Loucy (cell line): ENCODE results near the gene OR2AE1.

ENCODE experiments used
- H2AFZ ChIP-seq: fragments of 200-600 bp; sonication (generic); 2 replicates; pipeline ENCODE4 v1.6.0; 2016; ENCODE audit warnings: antibody characterized with exemption, mild to moderate bottlenecking, low read length, moderate library complexity
- H3F3A ChIP-seq: fragments of 200-600 bp; 2 replicates; pipeline ENCODE4 v1.6.0; 2016; ENCODE audit warnings: antibody characterized with exemption, low read depth, mild to moderate bottlenecking
- H3K27me3 ChIP-seq: fragments of 200-600 bp; sonication (generic); 2 replicates; pipeline ENCODE4 v1.6.1; 2014; ENCODE audit warnings: low read length, mild to moderate bottlenecking; ENCODE audit not compliant: insufficient read depth, poor library complexity, severe bottlenecking
- H3K36me3 ChIP-seq: fragments of 200-600 bp; sonication (generic); 2 replicates; pipeline ENCODE4 v1.6.1; 2016; ENCODE audit warnings: low read length; ENCODE audit not compliant: insufficient read depth
- H3K4me1 ChIP-seq: fragments of 200-600 bp; sonication (generic); 2 replicates; pipeline ENCODE4 v1.5.1; 2014; ENCODE audit warnings: low read length, mild to moderate bottlenecking; ENCODE audit not compliant: insufficient read depth, poor library complexity, severe bottlenecking
- H3K4me2 ChIP-seq: fragments of 200-600 bp; sonication (generic); 2 replicates; pipeline ENCODE4 v1.6.0; 2014; ENCODE audit warnings: antibody characterized with exemption, low read length, low read depth, mild to moderate bottlenecking; ENCODE audit not compliant: poor library complexity, severe bottlenecking
- H3K4me3 ChIP-seq: fragments of 200-600 bp; sonication (generic); 2 replicates; pipeline ENCODE4 v1.5.1; 2014; ENCODE audit warnings: low read length, mild to moderate bottlenecking, mixed read lengths; ENCODE audit not compliant: poor library complexity, severe bottlenecking
- H3K79me2 ChIP-seq: fragments of 200-600 bp; sonication (generic); 2 replicates; pipeline ENCODE4 v1.6.1; 2014; ENCODE audit warnings: low read length; ENCODE audit not compliant: insufficient read depth
- H3K9ac ChIP-seq: fragments of 200-600 bp; sonication (generic); 2 replicates; pipeline ENCODE4 v1.6.0; 2014; ENCODE audit warnings: mild to moderate bottlenecking, low read depth, low read length, moderate library complexity; ENCODE audit not compliant: poor library complexity, severe bottlenecking
- H3K9me2 ChIP-seq: fragments of 200-600 bp; sonication (generic); replicated peaks from 2 replicates; pipeline ENCODE4 v1.6.1; 2016; ENCODE audit warnings: low read depth, low read length, mixed read lengths
- H3K9me3 ChIP-seq: fragments of 200-600 bp; sonication (generic); 2 replicates; pipeline ENCODE4 v1.6.1; 2014; ENCODE audit warnings: mild to moderate bottlenecking, antibody characterized with exemption, low read length, low read depth; ENCODE audit not compliant: insufficient read depth
- H4K20me1 ChIP-seq: fragments of 200-600 bp; sonication (generic); 2 replicates; pipeline ENCODE4 v1.6.0; 2014; ENCODE audit warnings: antibody characterized with exemption, low read length, mild to moderate bottlenecking; ENCODE audit not compliant: insufficient read depth, poor library complexity, severe bottlenecking
- CTCF ChIP-seq: fragments of 200-600 bp; sonication (generic); conservative IDR thresholded peaks from 2 replicates; pipeline ENCODE4 v1.5.1; 2014; ENCODE audit warnings: mild to moderate bottlenecking, antibody characterized with exemption, low read length
- EZH2phosphoT487 ChIP-seq: fragments of 200-600 bp; IDR thresholded peaks from 2 replicates; pipeline ENCODE4 v1.6.1; 2018; ENCODE audit warnings: antibody characterized with exemption, mild to moderate bottlenecking, moderate library complexity, borderline replicate concordance

Gene OR2AE1

GRCh38 chr7:99833289-99833877 lies 43.5 kb downstream of the OR2AE1 start:
- H3K79me2 ChIP-seq = no peaks in the 10 kb centered on the region

GRCh38 chr7:99831595-99831994 lies 45.2 kb downstream of the OR2AE1 start:
- H3K4me3 ChIP-seq = no peak overlapping the region
- no peaks in the 10 kb centered on the region for H3K9me3 ChIP-seq
- no peaks in the 10 kb centered on the region for H3K27me3 ChIP-seq
- H3K36me3 ChIP-seq = no peaks in the 10 kb centered on the region
- H3F3A ChIP-seq = no peaks in the 10 kb centered on the region
- H4K20me1 ChIP-seq = no peaks in the 10 kb centered on the region
- H3K4me1 ChIP-seq = peaks cover 3% of the 10 kb centered on the region
- no peak overlapping the region for H3K9ac ChIP-seq
- no peaks in the 10 kb centered on the region for H3K79me2 ChIP-seq
- no peak overlapping the region for H3K4me2 ChIP-seq
- no peak for TF ChIP-seq CTCF
- TF ChIP-seq EZH2phosphoT487 = no peak
- no peak overlapping the region for H2AFZ ChIP-seq
- H3K9me2 ChIP-seq = no peaks in the 10 kb centered on the region

More at GRCh38 chr7:99833289-99833877, 43.5 kb downstream of the OR2AE1 start:
- H3K4me3 ChIP-seq = no peak overlapping the region
- H3K9ac ChIP-seq = no peak overlapping the region
- H2AFZ ChIP-seq = no peak overlapping the region
- no peak overlapping the region for H3K4me2 ChIP-seq
- no peaks in the 10 kb centered on the region for H3K9me2 ChIP-seq
- TF ChIP-seq CTCF = no peak
- no peak for TF ChIP-seq EZH2phosphoT487
- H3K36me3 ChIP-seq = no peaks in the 10 kb centered on the region
- no peaks in the 10 kb centered on the region for H4K20me1 ChIP-seq
- H3K4me1 ChIP-seq = no peaks in the 10 kb centered on the region
- H3K9me3 ChIP-seq = no peaks in the 10 kb centered on the region
- H3F3A ChIP-seq = no peaks in the 10 kb centered on the region
- no peaks in the 10 kb centered on the region for H3K27me3 ChIP-seq

GRCh38 chr7:99829524-99830160 lies 47.2 kb downstream of the OR2AE1 start:
- no peaks in the 10 kb centered on the region for H3K36me3 ChIP-seq
- no peak overlapping the region for H2AFZ ChIP-seq
- no peaks in the 10 kb centered on the region for H4K20me1 ChIP-seq
- no peaks in the 10 kb centered on the region for H3K79me2 ChIP-seq
- H3K4me1 ChIP-seq = peaks cover 3% of the 10 kb centered on the region
- H3K27me3 ChIP-seq = no peaks in the 10 kb centered on the region
- H3K4me3 ChIP-seq = no peak overlapping the region
- TF ChIP-seq EZH2phosphoT487 (no peak), CTCF (no peak)
- H3K9me2 ChIP-seq = no peaks in the 10 kb centered on the region
- H3K4me2 ChIP-seq = no peak overlapping the region
- no peaks in the 10 kb centered on the region for H3F3A ChIP-seq
- H3K9ac ChIP-seq = no peak overlapping the region
- H3K9me3 ChIP-seq = no peaks in the 10 kb centered on the region
